NCI-H1694 (cell line): ENCODE measurements around the gene PRIM2.
"Not testable (repeated sequence)": the region's sequence is repeated elsewhere in the genome, so short reads cannot be mapped to it uniquely, and the experiment has no call there.

Source experiments
- DNase-seq: peaks from one replicate; lab custom pipeline; 2025; lab: John Stamatoyannopoulos, UW

PRIM2 gene

DNA sequence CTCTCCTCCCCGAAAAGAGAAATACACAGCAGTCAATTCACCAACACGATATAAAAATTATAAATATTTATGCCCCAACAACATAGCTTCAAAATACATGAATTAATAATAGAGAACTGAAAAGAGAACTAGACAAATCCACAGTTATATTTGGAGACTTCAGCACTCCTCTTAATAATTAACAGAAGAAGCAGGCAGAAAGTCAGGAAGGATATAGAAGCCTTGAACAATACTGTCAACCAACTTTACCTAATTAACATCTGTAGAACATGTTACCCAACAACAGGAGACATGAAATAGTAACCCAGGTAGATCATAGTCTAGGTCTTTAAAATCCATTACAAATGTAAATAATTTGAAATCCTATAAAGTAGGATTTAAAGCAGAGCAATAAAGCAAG is 293.2 kb downstream of the PRIM2 start:
- DNase-seq, result not testable (repeated sequence)

DNA sequence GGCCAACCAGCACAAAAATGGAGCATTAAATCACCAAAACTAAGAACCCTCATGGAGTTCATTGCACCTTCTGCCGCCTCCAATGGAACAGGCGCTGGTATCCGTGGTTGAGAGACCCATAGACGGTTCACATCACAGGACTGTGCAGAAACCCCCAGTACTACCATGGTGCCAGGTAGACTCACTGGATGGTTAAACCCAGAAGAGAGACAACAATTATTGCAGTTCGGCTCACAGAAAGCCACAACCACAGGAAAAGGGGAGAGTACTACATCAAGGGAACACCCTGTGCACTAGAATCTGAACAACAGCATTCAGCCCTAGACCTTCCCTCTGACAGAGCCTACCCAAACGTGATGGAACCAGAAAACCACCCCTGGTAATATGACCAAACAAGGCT is 301.5 kb downstream of the PRIM2 start:
- not testable (repeated sequence) for DNase-seq

DNA sequence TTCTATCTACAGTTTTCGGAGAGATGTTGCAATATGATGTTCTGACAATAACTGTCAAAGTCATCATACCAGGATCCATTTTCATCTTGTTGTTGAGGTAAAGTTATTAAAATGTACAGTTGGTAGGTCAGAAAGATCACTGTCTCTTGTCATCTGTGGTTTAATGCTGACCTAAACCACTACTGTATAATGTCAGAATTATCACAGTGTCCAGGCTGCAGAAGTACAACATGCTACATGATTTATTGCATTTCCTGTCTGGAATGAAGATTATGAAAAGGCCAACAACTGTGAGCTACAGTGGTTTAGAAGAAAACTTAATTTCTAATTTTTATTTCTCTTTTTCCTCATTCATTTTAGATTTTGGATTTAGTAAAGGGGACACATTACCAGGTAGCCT is 314.3 kb downstream of the PRIM2 start:
- DNase-seq, result not testable (repeated sequence)

DNA sequence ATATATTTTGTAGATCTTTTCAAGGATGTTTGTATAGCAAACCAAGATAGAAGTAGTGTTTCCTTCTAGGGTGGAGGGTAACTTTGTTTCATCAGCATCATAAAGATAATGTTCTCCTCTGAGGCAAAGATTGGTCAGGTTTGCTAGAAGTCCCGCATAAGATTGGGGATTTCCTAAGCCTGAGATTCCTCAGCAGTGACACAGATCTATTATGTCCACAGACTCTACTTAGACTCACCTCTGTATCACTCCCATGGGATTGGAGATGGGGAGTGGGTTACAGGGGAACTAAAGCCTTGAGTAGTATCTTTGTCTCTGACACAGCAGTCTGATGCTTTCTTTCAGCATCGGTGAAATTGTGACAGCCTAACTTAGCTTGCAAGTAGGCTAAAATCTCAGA is 341.1 kb downstream of the PRIM2 start:
- DNase-seq, result not testable (repeated sequence)

DNA sequence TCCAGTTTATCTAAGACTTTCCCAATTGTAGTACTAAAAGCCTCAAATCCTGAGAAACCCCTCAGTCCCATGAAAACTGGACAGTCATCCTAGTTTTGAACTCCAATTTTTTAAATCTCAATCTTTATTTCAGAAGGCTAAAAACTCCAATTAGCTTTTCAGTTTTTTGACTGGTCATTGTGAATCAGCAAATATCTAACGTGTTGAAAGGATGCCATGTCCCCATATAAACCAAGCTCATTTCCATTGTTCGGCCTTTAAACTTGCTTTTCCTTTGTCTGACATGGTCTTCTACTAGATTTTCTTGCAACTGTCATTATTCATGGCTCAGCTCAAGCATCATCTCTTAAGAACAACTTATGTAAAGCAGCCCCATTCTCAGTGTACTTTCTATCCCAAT is 342.4 kb downstream of the PRIM2 start:
- DNase-seq, result not testable (repeated sequence)

DNA sequence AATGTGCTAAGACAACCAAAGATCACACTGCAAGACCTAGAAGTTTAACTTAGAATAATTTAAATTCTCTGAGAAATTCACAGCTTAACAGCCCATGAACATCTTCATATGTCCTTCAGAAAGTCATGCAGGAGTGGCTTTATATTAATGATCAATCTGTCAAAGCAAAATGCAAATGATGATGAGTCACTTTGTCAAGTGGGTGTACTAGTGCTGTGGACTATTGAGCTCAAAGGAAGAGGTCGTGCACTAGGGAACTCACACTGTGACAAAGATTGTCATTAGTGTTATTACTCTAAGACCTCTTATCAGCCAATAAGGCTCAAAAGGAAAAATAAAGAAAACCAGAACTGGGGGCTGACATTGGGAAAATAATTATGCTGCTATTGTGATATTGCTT is 343.5 kb downstream of the PRIM2 start:
- not testable (repeated sequence) for DNase-seq

DNA sequence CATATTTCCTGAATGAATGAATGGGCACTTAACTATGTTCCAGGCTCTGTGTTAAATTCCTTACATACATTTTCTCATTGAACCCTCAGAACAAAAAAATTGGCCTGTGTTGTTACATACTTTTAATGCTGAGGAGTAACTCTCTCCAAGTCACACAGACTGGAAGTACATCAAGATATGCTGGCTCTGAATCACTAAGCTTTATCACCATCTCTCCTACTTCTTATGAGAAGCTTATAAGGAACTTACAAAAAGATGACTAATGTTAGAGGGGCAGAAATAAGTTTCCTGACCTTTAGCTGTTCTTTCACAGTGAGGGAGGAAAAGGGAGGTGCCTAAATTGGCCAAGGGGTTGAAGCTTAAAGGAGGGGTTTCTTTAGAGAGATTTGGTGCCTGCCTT is 350.7 kb downstream of the PRIM2 start:
- DNase-seq, result not testable (repeated sequence)

DNA sequence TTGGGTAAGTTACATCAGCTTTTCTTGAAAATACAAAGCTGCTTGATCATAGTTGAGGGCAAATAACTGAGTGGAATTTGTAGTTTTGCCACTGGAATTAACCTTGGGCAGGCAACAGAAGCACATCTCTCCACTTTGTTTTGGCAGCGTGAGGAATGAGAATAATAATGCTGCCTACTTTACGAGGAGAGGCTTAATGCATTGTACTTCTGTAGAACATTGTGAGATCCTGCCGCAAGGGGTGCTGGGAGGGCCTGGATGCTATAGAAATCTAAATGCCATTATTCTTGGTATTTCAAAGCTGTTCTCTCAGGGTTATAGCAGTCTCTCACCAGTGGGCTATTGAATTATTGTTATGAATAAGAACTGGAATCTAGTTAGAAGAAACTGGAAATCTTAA is 353.8 kb downstream of the PRIM2 start:
- not testable (repeated sequence) for DNase-seq

DNA sequence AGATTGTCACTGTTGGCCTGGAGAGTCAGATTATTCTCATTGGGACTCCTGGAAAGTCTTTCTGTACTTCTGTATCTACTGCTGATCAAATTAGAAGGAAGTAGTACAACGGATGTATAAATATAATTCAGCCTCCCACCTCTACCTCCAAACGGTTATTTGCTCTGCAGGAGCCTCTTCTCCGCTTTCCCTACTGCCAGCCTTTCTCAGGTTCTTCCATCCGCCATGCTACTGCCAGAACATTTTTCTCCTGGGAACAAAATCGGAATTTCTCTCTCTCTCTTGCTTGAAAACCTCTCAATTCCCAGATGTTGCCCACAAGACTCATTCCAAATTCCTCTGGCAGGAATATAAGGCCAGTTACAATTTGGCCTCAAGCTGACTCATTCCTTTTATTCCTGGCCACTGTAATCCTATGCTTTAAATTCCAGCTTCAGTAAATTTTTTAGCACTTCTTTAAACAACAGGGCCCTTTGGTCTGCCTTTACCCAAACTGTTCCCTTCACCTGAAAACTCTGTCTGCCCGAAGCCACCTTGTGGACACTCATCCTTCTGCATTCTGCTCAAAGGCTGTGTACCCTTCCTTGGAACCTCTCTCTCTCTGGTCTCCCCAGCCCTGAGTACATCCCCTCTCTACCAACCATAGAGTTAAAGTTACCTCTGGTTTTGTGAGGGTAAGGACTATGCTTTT is 354.7 kb downstream of the PRIM2 start:
- not testable (repeated sequence) for DNase-seq

DNA sequence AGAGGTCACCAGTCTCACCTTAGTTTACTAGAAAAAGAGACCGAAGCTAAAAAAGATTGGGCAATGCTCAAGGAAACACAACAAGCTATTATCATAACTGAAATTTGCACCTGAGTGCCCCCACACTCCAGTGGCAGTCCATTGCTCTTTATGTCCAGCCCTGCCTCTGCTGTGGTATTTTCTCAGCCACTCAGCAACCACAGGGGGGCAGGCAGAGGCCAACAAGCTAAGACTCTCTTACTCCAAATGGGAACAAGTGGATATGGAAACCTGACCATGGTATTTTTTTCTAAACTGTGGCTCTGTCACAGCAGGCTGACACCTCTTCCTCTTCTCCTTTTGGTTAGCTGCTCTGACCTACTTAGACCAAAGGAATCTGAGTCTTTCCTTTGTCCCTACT is 355.9 kb downstream of the PRIM2 start:
- not testable (repeated sequence) for DNase-seq

DNA sequence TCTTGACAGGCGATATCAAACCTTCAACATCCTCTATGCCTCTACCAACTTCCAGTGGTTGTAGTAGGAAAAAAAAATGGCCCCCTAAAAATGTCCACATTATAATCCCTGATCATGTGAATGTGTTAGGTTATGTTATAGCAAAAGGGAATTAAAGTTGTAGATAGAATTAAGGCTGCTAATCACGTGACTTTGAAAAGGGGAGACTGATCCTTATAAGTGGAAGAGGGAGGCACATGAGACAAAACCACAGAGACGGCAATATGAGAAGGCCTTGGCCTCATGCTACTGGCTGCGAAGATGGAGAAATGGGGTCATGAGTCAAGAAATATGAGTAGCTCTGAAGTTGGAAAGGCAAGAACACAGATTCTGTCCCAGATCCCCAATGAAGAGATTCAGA is 358.0 kb downstream of the PRIM2 start:
- DNase-seq, result not testable (repeated sequence)

DNA sequence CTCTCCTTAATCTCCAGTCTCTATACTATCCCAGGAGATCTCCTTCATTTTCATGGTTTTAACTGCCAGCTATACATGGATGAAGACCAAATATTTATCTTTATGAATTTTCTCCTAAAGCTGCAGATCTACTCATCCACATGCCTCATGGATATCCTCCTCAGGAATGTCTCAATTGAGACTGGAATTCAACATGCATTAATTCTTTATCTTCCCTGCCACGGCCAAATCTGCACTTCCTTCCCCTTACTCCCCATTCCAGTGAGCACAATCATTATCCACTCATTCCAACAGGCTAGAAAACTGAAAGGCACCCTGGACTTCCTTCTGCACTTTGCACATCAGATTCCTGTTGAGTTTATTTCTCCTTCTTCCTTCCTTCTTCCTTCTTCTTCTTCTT is 379.0 kb downstream of the PRIM2 start:
- DNase-seq, result not testable (repeated sequence)
